Testis (tissue), 2 donors: Measurements from ENCODE around the gene PNLIPRP3.
"Not testable (repeated sequence)": the region's sequence is repeated elsewhere in the genome, so short reads cannot be mapped to it uniquely, and the experiment has no call there.

Experiments
- POLR2A ChIP-seq: fragments of 450-650 bp; IDR thresholded peaks from one replicate; pipeline ENCODE4 v1.6.1; 2017; ENCODE audit warnings: antibody characterized with exemption, mild to moderate bottlenecking, moderate library complexity
- TF ChIP-seq, protein P1 (sequence below), 3 experiments: fragments of 450-650 bp in 2 of 3; fragments of 200-600 bp in 1 of 3; sonication (generic) in 1 of 3; IDR thresholded peaks; one replicate each; pipeline ENCODE4 v1.5.1; 2016 to 2019; ENCODE audit warnings: antibody characterized with exemption in 3 of 3, mild to moderate bottlenecking in 2 of 3, moderate library complexity in 1 of 3

DNA sequence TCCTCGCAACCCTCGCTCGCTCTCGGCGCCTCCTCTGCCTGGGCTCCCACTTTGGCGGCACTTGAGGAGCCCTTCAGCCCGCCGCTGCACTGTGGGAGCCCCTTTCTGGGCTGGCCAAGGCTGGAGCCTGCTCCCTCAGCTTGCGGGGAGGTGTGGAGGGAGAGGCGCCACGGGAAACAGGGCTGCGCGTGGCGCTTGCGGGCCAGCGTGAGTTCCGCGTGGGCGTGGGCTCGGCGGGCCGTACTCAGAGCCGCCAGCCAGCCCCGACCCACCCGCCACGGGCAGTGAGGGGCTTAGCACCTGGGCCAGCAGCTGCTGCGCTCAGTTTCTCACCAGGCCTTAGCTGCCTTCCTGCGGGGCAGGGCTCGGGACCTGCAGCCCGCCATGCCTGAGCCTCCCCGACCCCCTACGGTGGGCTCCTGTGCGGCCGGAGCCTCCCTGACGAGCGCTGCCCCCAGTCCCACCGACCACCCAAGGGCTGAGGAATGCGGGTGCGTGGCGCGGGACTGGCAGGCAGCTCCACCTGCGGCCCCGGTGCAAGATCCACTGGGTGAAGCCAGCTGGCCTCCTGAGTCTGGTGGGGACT, 34.3 kb upstream of the PNLIPRP3 start:
- TF ChIP-seq, protein P1, sequence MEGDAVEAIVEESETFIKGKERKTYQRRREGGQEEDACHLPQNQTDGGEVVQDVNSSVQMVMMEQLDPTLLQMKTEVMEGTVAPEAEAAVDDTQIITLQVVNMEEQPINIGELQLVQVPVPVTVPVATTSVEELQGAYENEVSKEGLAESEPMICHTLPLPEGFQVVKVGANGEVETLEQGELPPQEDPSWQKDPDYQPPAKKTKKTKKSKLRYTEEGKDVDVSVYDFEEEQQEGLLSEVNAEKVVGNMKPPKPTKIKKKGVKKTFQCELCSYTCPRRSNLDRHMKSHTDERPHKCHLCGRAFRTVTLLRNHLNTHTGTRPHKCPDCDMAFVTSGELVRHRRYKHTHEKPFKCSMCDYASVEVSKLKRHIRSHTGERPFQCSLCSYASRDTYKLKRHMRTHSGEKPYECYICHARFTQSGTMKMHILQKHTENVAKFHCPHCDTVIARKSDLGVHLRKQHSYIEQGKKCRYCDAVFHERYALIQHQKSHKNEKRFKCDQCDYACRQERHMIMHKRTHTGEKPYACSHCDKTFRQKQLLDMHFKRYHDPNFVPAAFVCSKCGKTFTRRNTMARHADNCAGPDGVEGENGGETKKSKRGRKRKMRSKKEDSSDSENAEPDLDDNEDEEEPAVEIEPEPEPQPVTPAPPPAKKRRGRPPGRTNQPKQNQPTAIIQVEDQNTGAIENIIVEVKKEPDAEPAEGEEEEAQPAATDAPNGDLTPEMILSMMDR (IDR thresholded peaks at IDR 0.05) = not testable (repeated sequence)
- not testable (repeated sequence) for TF ChIP-seq POLR2A
